ENCODE results near the gene MET.

- TF ChIP-seq POLR2AphosphoS5 (IDR thresholded peaks at IDR 0.05; ENCODE audit: low read depth, low read length) = no peak
- TF ChIP-seq ZBTB33 (IDR thresholded peaks at IDR 0.05; ENCODE audit: extremely low read depth, insufficient replicate concordance, low read length) = no peak
- TF ChIP-seq ZNF274 (IDR thresholded peaks at IDR 0.05; ENCODE audit: low read depth, low read length) = no peak
- no peak for TF ChIP-seq CTCF (IDR thresholded peaks at IDR 0.05 in 2 of 3, conservative IDR thresholded peaks at IDR 0.05 in 1 of 3; ENCODE audit: borderline replicate concordance in 1 of 3, insufficient read depth in 1 of 3, low read depth in 2 of 3, low read length in 2 of 3)
- no peak for TF ChIP-seq REST (IDR thresholded peaks at IDR 0.05; ENCODE audit: low read depth)
- TF ChIP-seq SP1 (IDR thresholded peaks at IDR 0.05; ENCODE audit: low read depth) = no peak
- TF ChIP-seq SRF (IDR thresholded peaks at IDR 0.05; ENCODE audit: low read depth) = no peak
- TF ChIP-seq JUND (IDR thresholded peaks at IDR 0.05) = no peak
- no peak for TF ChIP-seq EZH2phosphoT487 (IDR thresholded peaks at IDR 0.05; ENCODE audit: borderline replicate concordance)
- TF ChIP-seq ATF3 (IDR thresholded peaks at IDR 0.05) = no peak
- no peak for TF ChIP-seq POLR2A (IDR thresholded peaks at IDR 0.05; ENCODE audit: borderline replicate concordance, extremely low read depth, insufficient read depth, insufficient read length)
- TF ChIP-seq EGR1 (IDR thresholded peaks at IDR 0.05; ENCODE audit: low read depth) = no peak
Measured at GRCh38 chr7:116726713-116727431, 54.9 kb downstream of the MET start.

Data from HCT116 (cell line).